H9 (cell line): ENCODE measurements around the gene CCS. TPM values are rescaled to one million over a fixed set of nuclear protein-coding genes. Genes with fewer than 3 reads are reported as not detected.

ENCODE experiments used
- DNase-seq: peaks from one replicate; pipeline ENCODE4 v3.0.0-alpha.2; 2017
- H2AFZ ChIP-seq: one replicate; pipeline ENCODE4 v1.6.1; 2013; ENCODE audit warnings: mild to moderate bottlenecking, low read length, control low read depth, moderate library complexity
- H2AK5ac ChIP-seq: 2 replicates; pipeline ENCODE4 v1.6.1; 2013; ENCODE audit warnings: low read length, control low read depth, mixed read lengths; ENCODE audit not compliant: insufficient read length
- H2BK120ac ChIP-seq: one replicate; pipeline ENCODE4 v1.6.1; 2013; ENCODE audit warnings: low read depth, mild to moderate bottlenecking, low read length, control low read depth, inconsistent platforms; ENCODE audit not compliant: poor library complexity, severe bottlenecking
- H2BK12ac ChIP-seq: 2 replicates; pipeline ENCODE4 v1.6.1; 2013; ENCODE audit warnings: low read length, control low read depth, mixed read lengths, low read depth; ENCODE audit not compliant: insufficient read length
- H2BK15ac ChIP-seq: 2 replicates; pipeline ENCODE4 v1.6.1; 2013; ENCODE audit warnings: low read depth, low read length, control low read depth
- H2BK20ac ChIP-seq: one replicate; pipeline ENCODE4 v1.6.1; 2013; ENCODE audit warnings: low read depth, mild to moderate bottlenecking, low read length, control low read depth, inconsistent platforms; ENCODE audit not compliant: poor library complexity, severe bottlenecking
- H2BK5ac ChIP-seq: 2 replicates; pipeline ENCODE4 v1.6.1; 2013; ENCODE audit warnings: low read length, control low read depth, mixed read lengths; ENCODE audit not compliant: insufficient read length
- H3K14ac ChIP-seq: 2 replicates; pipeline ENCODE4 v1.6.1; 2013; ENCODE audit warnings: low read length, control low read depth; ENCODE audit not compliant: insufficient read depth
- H3K18ac ChIP-seq: 2 replicates; pipeline ENCODE4 v1.6.1; 2013; ENCODE audit warnings: low read depth, mild to moderate bottlenecking, mixed read lengths, low read length, control low read depth; ENCODE audit not compliant: insufficient read length
- H3K23ac ChIP-seq: 2 replicates; pipeline ENCODE4 v1.6.1; 2013; ENCODE audit warnings: low read length, control low read depth, mixed read lengths, low read depth; ENCODE audit not compliant: insufficient read length
- H3K23me2 ChIP-seq: 2 replicates; pipeline ENCODE4 v1.6.1; 2013; ENCODE audit warnings: low read depth, mild to moderate bottlenecking, mixed read lengths, low read length, control low read depth; ENCODE audit not compliant: insufficient read length, poor library complexity, severe bottlenecking
- H3K27ac ChIP-seq: 2 replicates; pipeline ENCODE4 v1.5.1; 2013; ENCODE audit warnings: low read length, control low read depth, mixed read lengths, low read depth; ENCODE audit not compliant: insufficient read length
- H3K27me3 ChIP-seq: 2 replicates; pipeline ENCODE4 v1.6.1; 2013; ENCODE audit warnings: low read length, control low read depth, inconsistent platforms; ENCODE audit not compliant: insufficient read depth
- H3K4ac ChIP-seq: 2 replicates; pipeline ENCODE4 v1.6.1; 2013; ENCODE audit warnings: low read depth, mild to moderate bottlenecking, control low read depth, inconsistent platforms, low read length, moderate library complexity
- H3K4me1 ChIP-seq: 2 replicates; pipeline ENCODE4 v1.6.1; 2013; ENCODE audit warnings: low read length, control low read depth, inconsistent platforms; ENCODE audit not compliant: insufficient read depth
- H3K4me2 ChIP-seq: 2 replicates; pipeline ENCODE4 v1.6.1; 2013; ENCODE audit warnings: low read length, control low read depth, mixed read lengths; ENCODE audit not compliant: insufficient read length, insufficient read depth
- H3K56ac ChIP-seq: 2 replicates; pipeline ENCODE4 v1.6.1; 2013; ENCODE audit warnings: low read depth, mild to moderate bottlenecking, mixed read lengths, low read length, control low read depth; ENCODE audit not compliant: insufficient read length
- H3K79me1 ChIP-seq: 2 replicates; pipeline ENCODE4 v1.6.1; 2013; ENCODE audit warnings: low read depth, mild to moderate bottlenecking, moderate library complexity, low read length, control low read depth, inconsistent platforms; ENCODE audit not compliant: insufficient read depth, poor library complexity, severe bottlenecking
- H3K79me2 ChIP-seq: 2 replicates; pipeline ENCODE4 v1.6.1; 2013; ENCODE audit warnings: low read length, control low read depth, inconsistent platforms; ENCODE audit not compliant: insufficient read depth
- H3K9ac ChIP-seq: 2 replicates; pipeline ENCODE4 v1.6.1; 2013; ENCODE audit warnings: low read length, control low read depth, mixed read lengths; ENCODE audit not compliant: insufficient read length; ENCODE audit errors: extremely low read depth
- H3K9me3 ChIP-seq: one replicate; pipeline ENCODE4 v1.6.1; 2013; ENCODE audit warnings: low read depth, low read length, inconsistent platforms; ENCODE audit not compliant: control insufficient read depth
- H3T11ph ChIP-seq: one replicate; pipeline ENCODE4 v1.6.1; 2013; ENCODE audit warnings: mild to moderate bottlenecking, low read length, control low read depth, inconsistent platforms
- H4K20me1 ChIP-seq: one replicate; pipeline ENCODE4 v1.6.1; 2013; ENCODE audit not compliant: control insufficient read depth, insufficient read length, insufficient read depth
- H4K5ac ChIP-seq: 2 replicates; pipeline ENCODE4 v1.6.1; 2013; ENCODE audit warnings: low read depth, mild to moderate bottlenecking, mixed read lengths, low read length, control low read depth; ENCODE audit not compliant: insufficient read length
- H4K8ac ChIP-seq: replicated peaks from 2 replicates; pipeline ENCODE4 v1.6.1; 2013; ENCODE audit warnings: low read length, control low read depth, mixed read lengths, low read depth; ENCODE audit not compliant: insufficient read length
- H4K91ac ChIP-seq: 2 replicates; pipeline ENCODE4 v1.6.1; 2013; ENCODE audit warnings: low read depth, mild to moderate bottlenecking, moderate library complexity, mixed read lengths, low read length, control low read depth; ENCODE audit not compliant: insufficient read length
- H3K27ac Mint-ChIP-seq, 3 experiments: 2 replicates in 2 of 3; 3 replicates in 1 of 3; pipeline ENCODE4 v1.8.0; 2020 to 2021; ENCODE audit warnings: mixed read lengths in 3 of 3, mild to moderate bottlenecking in 1 of 3, moderate library complexity in 1 of 3
- H3K27me3 Mint-ChIP-seq: 2 replicates; pipeline ENCODE4 v1.8.0; 2021; ENCODE audit warnings: low read depth, mild to moderate bottlenecking, moderate library complexity, mixed read lengths
- H3K36me3 Mint-ChIP-seq, 3 experiments: 2 replicates in 2 of 3; 3 replicates in 1 of 3; pipeline ENCODE4 v1.8.0; 2020 to 2021; ENCODE audit warnings: low read depth in 3 of 3, mixed read lengths in 3 of 3; ENCODE audit not compliant: insufficient read depth in 1 of 3
- H3K4me1 Mint-ChIP-seq, 2 experiments: 2 replicates each; pipeline ENCODE4 v1.8.0; 2020; ENCODE audit warnings: mixed read lengths in 2 of 2
- H3K4me3 Mint-ChIP-seq, 2 experiments: 2 replicates in 1 of 2; 3 replicates in 1 of 2; pipeline ENCODE4 v1.8.0; 2020 to 2021; ENCODE audit warnings: mild to moderate bottlenecking in 2 of 2, mixed read lengths in 2 of 2, moderate library complexity in 1 of 2
- H3K9me3 Mint-ChIP-seq, 2 experiments: 2 replicates in 1 of 2; 3 replicates in 1 of 2; pipeline ENCODE4 v1.8.0; 2020; ENCODE audit warnings: mild to moderate bottlenecking in 2 of 2, mixed read lengths in 2 of 2, moderate library complexity in 1 of 2
- WGBS: extraction: QIAGEN DNeasy Blood & Tissue Kit; methylation state at CpG from one replicate; pipeline ENCODE4 v1.1.7; 2013; ENCODE audit warnings: missing lambda C conversion rate, low lambda C conversion rate, mixed read lengths; ENCODE audit not compliant: insufficient read length; ENCODE audit errors: extremely low coverage; 5-methylcytosine and 5-hydroxymethylcytosine counted together
- long read RNA-seq: library from polyadenylated mRNA; unstranded; transcript quantifications from one replicate; pipeline ENCODE4 v2.0.0, GENCODE V29; 2020
- total RNA-seq: library from RNA; stranded (reverse); gene quantifications from 2 replicates; pipeline ENCODE4 v1.2.1, GENCODE V29; 2021
- TF ChIP-seq, protein P1 (sequence below): fragments of 200-600 bp; sonication (generic); conservative IDR thresholded peaks from 3 replicates; pipeline ENCODE4 v1.8.0; 2021; ENCODE audit warnings: antibody characterized with exemption, mild to moderate bottlenecking

The CCS gene, protein sequence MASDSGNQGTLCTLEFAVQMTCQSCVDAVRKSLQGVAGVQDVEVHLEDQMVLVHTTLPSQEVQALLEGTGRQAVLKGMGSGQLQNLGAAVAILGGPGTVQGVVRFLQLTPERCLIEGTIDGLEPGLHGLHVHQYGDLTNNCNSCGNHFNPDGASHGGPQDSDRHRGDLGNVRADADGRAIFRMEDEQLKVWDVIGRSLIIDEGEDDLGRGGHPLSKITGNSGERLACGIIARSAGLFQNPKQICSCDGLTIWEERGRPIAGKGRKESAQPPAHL
- total RNA-seq: 57.5 and 61.1 TPM in 2 replicates
- long read RNA-seq, transcript CCS-208 (8 exons, 1,430 nt): major isoform, 102 of 184 reads
- long read RNA-seq, transcript CCS-204 (3 exons, 872 nt): minor isoform, 6 of 184 reads
- long read RNA-seq, transcript CCS-205 (7 exons, 1,196 nt): minor isoform, 41 of 184 reads
- long read RNA-seq, partial matches to known transcripts: 5 of 184 reads
- long read RNA-seq, other reads (novel, unspliced or antisense): 29 of 184 reads

GRCh38 chr11:66592457-66593302, at the start of gene CCS, which contains the start of gene CCDC87:
CCS (plus strand) TSS chr11:66593185; CDS start chr11:66593262, 77 bp downstream.
CCDC87 (minus strand) TSS chr11:66593063; CDS start chr11:66593015, 48 bp downstream.
- Histone ChIP-seq H3K9ac (peak within 1 kb of the TSS; percentile 35), H2BK15ac (no peak within 1 kb of the TSS), H2AFZ (no peak within 1 kb of the TSS), H3K9me3 (no peaks in the 10 kb centered on the region), H3K18ac (peak within 1 kb of the TSS; percentile 54), H3K23ac (no peak within 1 kb of the TSS), H2BK12ac (no peak within 1 kb of the TSS), H4K20me1 (no peaks in the 10 kb centered on the region), H3K27me3 (no peaks in the 10 kb centered on the region), H2BK5ac (no peak within 1 kb of the TSS), H4K91ac (peak within 1 kb of the TSS; percentile 55), H3K56ac (no peak within 1 kb of the TSS), H3K14ac (peak within 1 kb of the TSS; percentile 59), H2BK20ac (no peak within 1 kb of the TSS), H3K4ac (no peak within 1 kb of the TSS), H3K23me2 (peaks cover 10% of the 10 kb centered on the region), H3K4me2 (peak within 1 kb of the TSS; percentile 73), H3K27ac (no peak within 1 kb of the TSS), H3K79me1 (peaks cover 3% of the 10 kb centered on the region), H4K8ac (no peak within 1 kb of the TSS), H4K5ac (no peak within 1 kb of the TSS), H2AK5ac (no peak within 1 kb of the TSS), H3K79me2 (no peaks in the 10 kb centered on the region), H3K4me1 (no peaks in the 10 kb centered on the region; the same call in 1 of the 2 replicates), H3T11ph (no peak within 1 kb of the TSS), H2BK120ac (no peak within 1 kb of the TSS)
- TF ChIP-seq, protein P1, sequence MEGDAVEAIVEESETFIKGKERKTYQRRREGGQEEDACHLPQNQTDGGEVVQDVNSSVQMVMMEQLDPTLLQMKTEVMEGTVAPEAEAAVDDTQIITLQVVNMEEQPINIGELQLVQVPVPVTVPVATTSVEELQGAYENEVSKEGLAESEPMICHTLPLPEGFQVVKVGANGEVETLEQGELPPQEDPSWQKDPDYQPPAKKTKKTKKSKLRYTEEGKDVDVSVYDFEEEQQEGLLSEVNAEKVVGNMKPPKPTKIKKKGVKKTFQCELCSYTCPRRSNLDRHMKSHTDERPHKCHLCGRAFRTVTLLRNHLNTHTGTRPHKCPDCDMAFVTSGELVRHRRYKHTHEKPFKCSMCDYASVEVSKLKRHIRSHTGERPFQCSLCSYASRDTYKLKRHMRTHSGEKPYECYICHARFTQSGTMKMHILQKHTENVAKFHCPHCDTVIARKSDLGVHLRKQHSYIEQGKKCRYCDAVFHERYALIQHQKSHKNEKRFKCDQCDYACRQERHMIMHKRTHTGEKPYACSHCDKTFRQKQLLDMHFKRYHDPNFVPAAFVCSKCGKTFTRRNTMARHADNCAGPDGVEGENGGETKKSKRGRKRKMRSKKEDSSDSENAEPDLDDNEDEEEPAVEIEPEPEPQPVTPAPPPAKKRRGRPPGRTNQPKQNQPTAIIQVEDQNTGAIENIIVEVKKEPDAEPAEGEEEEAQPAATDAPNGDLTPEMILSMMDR: peak; percentile 91
- WGBS: no CpG with 5 or more reads among the region's 68 CpGs
- peaks cover 2 to 25% (median 20%) of the 10 kb centered on the region in 3 experiments; a peak in 6 of 7 replicates for H3K36me3 Mint-ChIP-seq
- peak; percentile 96 for DNase-seq
- peaks cover 15 to 17% of the 10 kb centered on the region in 2 experiments for H3K4me1 Mint-ChIP-seq
- H3K4me3 Mint-ChIP-seq: peak within 1 kb of the TSS; percentile 97 to 98
- H3K27ac Mint-ChIP-seq: peak within 1 kb of the TSS; percentile 98 to 99 (median 99)
- H3K9me3 Mint-ChIP-seq: peaks cover 17 to 27% of the 10 kb centered on the region in 2 experiments
- peaks cover 25% of the 10 kb centered on the region for H3K27me3 Mint-ChIP-seq
